Type B pancreatic cell (in vitro differentiated cells): Measurements from ENCODE around the gene PHB1. TPM values are rescaled to one million over a fixed set of nuclear protein-coding genes. Genes with fewer than 3 reads are reported as not detected.

Experiments
- DNase-seq: peaks from one replicate; pipeline ENCODE4 v3.0.0; 2021; ENCODE audit warnings: mixed read lengths; ENCODE audit not compliant: unreplicated experiment; ENCODE audit errors: extremely low spot score
- H3K27ac Mint-ChIP-seq: 2 replicates; pipeline ENCODE4 v1.8.0; 2021; ENCODE audit warnings: mild to moderate bottlenecking, mixed read lengths
- H3K27me3 Mint-ChIP-seq: 2 replicates; pipeline ENCODE4 v1.8.0; 2021; ENCODE audit warnings: mixed read lengths
- H3K36me3 Mint-ChIP-seq: 2 replicates; pipeline ENCODE4 v1.8.0; 2021; ENCODE audit warnings: mixed read lengths
- H3K4me1 Mint-ChIP-seq: one replicate; pipeline ENCODE4 v1.8.0; 2021; ENCODE audit warnings: mixed read lengths; ENCODE audit not compliant: unreplicated experiment
- H3K4me3 Mint-ChIP-seq: 2 replicates; pipeline ENCODE4 v1.8.0; 2021; ENCODE audit warnings: mild to moderate bottlenecking, mixed read lengths
- H3K9me3 Mint-ChIP-seq: 2 replicates; pipeline ENCODE4 v1.8.0; 2021; ENCODE audit warnings: mixed read lengths
- CTCF ChIP-seq: fragments of 200-600 bp; sonication (generic); conservative IDR thresholded peaks from 2 replicates; pipeline ENCODE4 v1.5.0; 2021; ENCODE audit warnings: antibody characterized with exemption, mild to moderate bottlenecking
- total RNA-seq: library from RNA; stranded (reverse); gene quantifications from 2 replicates; pipeline ENCODE4 v1.2.1, GENCODE V29; 2021; ENCODE audit warnings: low replicate concordance

The PHB1 gene
- total RNA-seq, 1 donor from 2014 or later = 231 TPM

- Mint-ChIP-seq H3K4me3 (no peak overlapping the region), H3K9me3 (no peaks in the 10 kb centered on the region), H3K27me3 (peaks cover 21% of the 10 kb centered on the region), H3K4me1 (peaks cover 24% of the 10 kb centered on the region), H3K27ac (no peak overlapping the region), H3K36me3 (no peaks in the 10 kb centered on the region)
- TF ChIP-seq CTCF = no peak
- DNase-seq = no peak
These were observed 37.5 kb upstream of the PHB1 start for GRCh38 chr17:49452201-49452600.

GRCh38 chr17:49450735-49451134 lies 36.1 kb upstream of the PHB1 start:
- Mint-ChIP-seq H3K36me3 (no peaks in the 10 kb centered on the region), H3K4me3 (no peak overlapping the region), H3K27me3 (peaks cover 9% of the 10 kb centered on the region), H3K27ac (no peak overlapping the region), H3K4me1 (peaks cover 19% of the 10 kb centered on the region), H3K9me3 (no peaks in the 10 kb centered on the region)
- no peak for DNase-seq
- TF ChIP-seq CTCF = no peak

- DNase-seq = no peak
- TF ChIP-seq CTCF = no peak
- Mint-ChIP-seq H3K4me3 (no peak overlapping the region), H3K27me3 (peaks cover 8% of the 10 kb centered on the region), H3K36me3 (no peaks in the 10 kb centered on the region), H3K4me1 (peaks cover 18% of the 10 kb centered on the region), H3K9me3 (no peaks in the 10 kb centered on the region), H3K27ac (no peak overlapping the region)
These were observed 35.5 kb upstream of the PHB1 start for GRCh38 chr17:49450181-49450580.

GRCh38 chr17:49447628-49448302 lies 33.1 kb upstream of the PHB1 start:
- no peak overlapping the region for H3K27ac Mint-ChIP-seq
- no peak for TF ChIP-seq CTCF
- H3K27me3 Mint-ChIP-seq = peaks cover 9% of the 10 kb centered on the region
- no peaks in the 10 kb centered on the region for H3K36me3 Mint-ChIP-seq
- no peak overlapping the region for H3K4me3 Mint-ChIP-seq
- DNase-seq = no peak
- peaks cover 11% of the 10 kb centered on the region for H3K4me1 Mint-ChIP-seq
- no peaks in the 10 kb centered on the region for H3K9me3 Mint-ChIP-seq

GRCh38 chr17:49445591-49445990 lies 30.9 kb upstream of the PHB1 start:
- DNase-seq = no peak
- peaks cover 16% of the 10 kb centered on the region for H3K4me1 Mint-ChIP-seq
- H3K9me3 Mint-ChIP-seq = no peaks in the 10 kb centered on the region
- no peak overlapping the region for H3K27ac Mint-ChIP-seq
- no peak for TF ChIP-seq CTCF
- peaks cover 24% of the 10 kb centered on the region for H3K27me3 Mint-ChIP-seq
- no peaks in the 10 kb centered on the region for H3K36me3 Mint-ChIP-seq
- no peak overlapping the region for H3K4me3 Mint-ChIP-seq
